OCI-LY1 (cell line): ENCODE data around the gene ITGB8.

Experiments used
- H2AFZ ChIP-seq: fragments of 200-600 bp; sonication (generic), shearing (Covaris generic); 2 replicates; pipeline ENCODE4 v1.6.0; 2014; ENCODE audit warnings: antibody characterized with exemption, mild to moderate bottlenecking, low read length
- H3F3A ChIP-seq: fragments of 200-600 bp; sonication (generic), shearing (Covaris generic); 2 replicates; pipeline ENCODE4 v1.6.0; 2014; ENCODE audit warnings: mild to moderate bottlenecking, antibody characterized with exemption, low read length, moderate library complexity; ENCODE audit not compliant: insufficient read depth
- H3K27ac ChIP-seq: fragments of 200-600 bp; sonication (generic); 2 replicates; pipeline ENCODE4 v1.5.1; 2014; ENCODE audit warnings: low read length, mixed run types, mild to moderate bottlenecking, low read depth; ENCODE audit not compliant: poor library complexity, severe bottlenecking
- H3K27me3 ChIP-seq: fragments of 200-600 bp; sonication (generic); 2 replicates; pipeline ENCODE4 v1.6.0; 2014; ENCODE audit warnings: antibody characterized with exemption, mild to moderate bottlenecking, low read length, moderate library complexity; ENCODE audit not compliant: insufficient read depth
- H3K36me3 ChIP-seq: fragments of 200-600 bp; sonication (generic); 2 replicates; pipeline ENCODE4 v1.6.1; 2014; ENCODE audit warnings: mild to moderate bottlenecking, antibody characterized with exemption, low read length, moderate library complexity, mixed read lengths; ENCODE audit not compliant: insufficient read depth
- H3K4me1 ChIP-seq: fragments of 200-600 bp; sonication (generic); 2 replicates; pipeline ENCODE4 v1.5.1; 2014; ENCODE audit warnings: mild to moderate bottlenecking, low read length, moderate library complexity; ENCODE audit not compliant: insufficient read depth, severe bottlenecking
- H3K4me2 ChIP-seq: fragments of 200-600 bp; sonication (generic), shearing (Covaris generic); 2 replicates; pipeline ENCODE4 v1.6.1; 2014; ENCODE audit warnings: low read length
- H3K4me3 ChIP-seq: fragments of 200-600 bp; sonication (generic); 2 replicates; pipeline ENCODE4 v1.5.1; 2014; ENCODE audit warnings: low read length, low read depth, mild to moderate bottlenecking, mixed read lengths; ENCODE audit not compliant: poor library complexity, severe bottlenecking
- H3K79me2 ChIP-seq: fragments of 200-600 bp; shearing (Covaris generic); 2 replicates; pipeline ENCODE4 v1.6.1; 2016; ENCODE audit warnings: mixed run types, low read length, mixed read lengths; ENCODE audit not compliant: insufficient read depth
- H3K9ac ChIP-seq: fragments of 200-600 bp; sonication (generic), shearing (Covaris generic); 2 replicates; pipeline ENCODE4 v1.6.1; 2014; ENCODE audit warnings: mild to moderate bottlenecking, low read length, mixed read lengths
- H3K9me2 ChIP-seq: fragments of 200-600 bp; sonication (generic), shearing (Covaris generic); 2 replicates; pipeline ENCODE4 v1.6.1; 2014; ENCODE audit warnings: low read depth, mild to moderate bottlenecking, low read length, mixed read lengths
- H3K9me3 ChIP-seq: fragments of 200-600 bp; shearing (Covaris generic); 2 replicates; pipeline ENCODE4 v1.6.1; 2014; ENCODE audit warnings: low read length, mixed read lengths
- H4K20me1 ChIP-seq: fragments of 200-600 bp; sonication (generic), shearing (Covaris generic); 2 replicates; pipeline ENCODE4 v1.6.0; 2016; ENCODE audit warnings: mild to moderate bottlenecking, low read length; ENCODE audit not compliant: insufficient read depth
- EZH2 ChIP-seq: fragments of 200-600 bp; sonication (generic), shearing (Covaris generic); IDR thresholded peaks from 2 replicates; pipeline ENCODE4 v1.8.0; 2017; ENCODE audit warnings: borderline replicate concordance, mixed run types, mild to moderate bottlenecking, antibody characterized with exemption, low read length, moderate library complexity, mixed read lengths
- TF ChIP-seq, protein P1 (sequence below): fragments of 200-600 bp; sonication (generic), shearing (Covaris generic); IDR thresholded peaks from 2 replicates; pipeline ENCODE4 v1.5.1; 2017; ENCODE audit warnings: mild to moderate bottlenecking, antibody characterized with exemption, low read length, moderate library complexity, mixed read lengths

The ITGB8 gene

DNA sequence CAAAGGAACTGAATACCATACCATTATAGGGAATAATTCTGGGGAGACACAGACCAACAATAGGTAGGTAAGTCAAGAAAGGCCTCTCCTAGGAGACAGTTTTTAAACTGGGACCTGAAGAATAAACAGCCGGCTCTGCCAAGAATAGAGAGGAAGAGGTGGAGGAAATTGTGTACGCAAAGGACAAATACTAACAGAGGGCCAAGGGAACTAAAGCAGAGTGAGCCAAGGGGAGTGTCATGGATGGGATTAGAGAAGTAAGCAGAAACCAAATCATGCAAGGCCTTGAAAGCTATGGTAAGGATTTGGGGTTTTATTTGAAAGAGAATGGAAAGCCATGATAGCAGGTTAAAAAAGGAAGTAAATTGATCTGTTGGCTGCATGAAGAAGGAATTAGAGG is 18.1 kb upstream of the ITGB8 start:
- Histone ChIP-seq H3K9ac (no peak overlapping the region), H3K27me3 (no peaks in the 10 kb centered on the region), H3K4me3 (no peak overlapping the region), H4K20me1 (no peaks in the 10 kb centered on the region), H3K9me2 (no peaks in the 10 kb centered on the region), H3F3A (no peaks in the 10 kb centered on the region), H3K4me2 (no peak overlapping the region), H2AFZ (no peak overlapping the region), H3K79me2 (no peaks in the 10 kb centered on the region), H3K9me3 (no peaks in the 10 kb centered on the region), H3K36me3 (no peaks in the 10 kb centered on the region; the same call in 1 of the 2 replicates), H3K4me1 (peaks cover 48% of the 10 kb centered on the region), H3K27ac (no peak overlapping the region)
- TF ChIP-seq, protein P1, sequence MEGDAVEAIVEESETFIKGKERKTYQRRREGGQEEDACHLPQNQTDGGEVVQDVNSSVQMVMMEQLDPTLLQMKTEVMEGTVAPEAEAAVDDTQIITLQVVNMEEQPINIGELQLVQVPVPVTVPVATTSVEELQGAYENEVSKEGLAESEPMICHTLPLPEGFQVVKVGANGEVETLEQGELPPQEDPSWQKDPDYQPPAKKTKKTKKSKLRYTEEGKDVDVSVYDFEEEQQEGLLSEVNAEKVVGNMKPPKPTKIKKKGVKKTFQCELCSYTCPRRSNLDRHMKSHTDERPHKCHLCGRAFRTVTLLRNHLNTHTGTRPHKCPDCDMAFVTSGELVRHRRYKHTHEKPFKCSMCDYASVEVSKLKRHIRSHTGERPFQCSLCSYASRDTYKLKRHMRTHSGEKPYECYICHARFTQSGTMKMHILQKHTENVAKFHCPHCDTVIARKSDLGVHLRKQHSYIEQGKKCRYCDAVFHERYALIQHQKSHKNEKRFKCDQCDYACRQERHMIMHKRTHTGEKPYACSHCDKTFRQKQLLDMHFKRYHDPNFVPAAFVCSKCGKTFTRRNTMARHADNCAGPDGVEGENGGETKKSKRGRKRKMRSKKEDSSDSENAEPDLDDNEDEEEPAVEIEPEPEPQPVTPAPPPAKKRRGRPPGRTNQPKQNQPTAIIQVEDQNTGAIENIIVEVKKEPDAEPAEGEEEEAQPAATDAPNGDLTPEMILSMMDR: no peak
- no peak for TF ChIP-seq EZH2

- TF ChIP-seq, protein P1: no peak
- TF ChIP-seq EZH2: no peak
- H3F3A ChIP-seq: no peaks in the 10 kb centered on the region
- H4K20me1 ChIP-seq: no peaks in the 10 kb centered on the region
- H2AFZ ChIP-seq: no peak overlapping the region
- peaks cover 38% of the 10 kb centered on the region for H3K4me1 ChIP-seq
- no peaks in the 10 kb centered on the region for H3K9me3 ChIP-seq
- no peak overlapping the region for H3K9ac ChIP-seq
- H3K4me2 ChIP-seq: no peak overlapping the region
- no peaks in the 10 kb centered on the region for H3K9me2 ChIP-seq
- H3K27me3 ChIP-seq: no peaks in the 10 kb centered on the region
- H3K36me3 ChIP-seq: no peaks in the 10 kb centered on the region; the same call in 1 of the 2 replicates
- no peaks in the 10 kb centered on the region for H3K79me2 ChIP-seq
- H3K27ac ChIP-seq: no peak overlapping the region
- no peak overlapping the region for H3K4me3 ChIP-seq
Observed at GRCh38 chr7:20313626-20314025, 17.1 kb upstream of the ITGB8 start.

- no peak overlapping the region for H3K9ac ChIP-seq
- H3F3A ChIP-seq: no peaks in the 10 kb centered on the region
- H3K4me3 ChIP-seq: no peak overlapping the region
- no peaks in the 10 kb centered on the region for H3K27me3 ChIP-seq
- H4K20me1 ChIP-seq: no peaks in the 10 kb centered on the region
- no peak for TF ChIP-seq EZH2
- TF ChIP-seq, protein P1: no peak
- no peaks in the 10 kb centered on the region for H3K79me2 ChIP-seq
- H3K36me3 ChIP-seq: no peaks in the 10 kb centered on the region; the same call in 1 of the 2 replicates
- no peak overlapping the region for H3K4me2 ChIP-seq
- H2AFZ ChIP-seq: no peak overlapping the region
- no peak overlapping the region for H3K27ac ChIP-seq
- no peaks in the 10 kb centered on the region for H3K9me3 ChIP-seq
- H3K4me1 ChIP-seq: peaks cover 32% of the 10 kb centered on the region
- no peaks in the 10 kb centered on the region for H3K9me2 ChIP-seq
Observed at GRCh38 chr7:20314198-20314597, 16.5 kb upstream of the ITGB8 start.
